GM19043 (cell line): ENCODE results near the gene SLITRK2.

Experiments
- ATAC-seq: cut with Tn5 transposase; IDR thresholded peaks from one replicate; pipeline ENCODE4 v1.9.1; 2021; ENCODE audit warnings: low read depth; ENCODE audit not compliant: unreplicated experiment

SLITRK2 gene, protein sequence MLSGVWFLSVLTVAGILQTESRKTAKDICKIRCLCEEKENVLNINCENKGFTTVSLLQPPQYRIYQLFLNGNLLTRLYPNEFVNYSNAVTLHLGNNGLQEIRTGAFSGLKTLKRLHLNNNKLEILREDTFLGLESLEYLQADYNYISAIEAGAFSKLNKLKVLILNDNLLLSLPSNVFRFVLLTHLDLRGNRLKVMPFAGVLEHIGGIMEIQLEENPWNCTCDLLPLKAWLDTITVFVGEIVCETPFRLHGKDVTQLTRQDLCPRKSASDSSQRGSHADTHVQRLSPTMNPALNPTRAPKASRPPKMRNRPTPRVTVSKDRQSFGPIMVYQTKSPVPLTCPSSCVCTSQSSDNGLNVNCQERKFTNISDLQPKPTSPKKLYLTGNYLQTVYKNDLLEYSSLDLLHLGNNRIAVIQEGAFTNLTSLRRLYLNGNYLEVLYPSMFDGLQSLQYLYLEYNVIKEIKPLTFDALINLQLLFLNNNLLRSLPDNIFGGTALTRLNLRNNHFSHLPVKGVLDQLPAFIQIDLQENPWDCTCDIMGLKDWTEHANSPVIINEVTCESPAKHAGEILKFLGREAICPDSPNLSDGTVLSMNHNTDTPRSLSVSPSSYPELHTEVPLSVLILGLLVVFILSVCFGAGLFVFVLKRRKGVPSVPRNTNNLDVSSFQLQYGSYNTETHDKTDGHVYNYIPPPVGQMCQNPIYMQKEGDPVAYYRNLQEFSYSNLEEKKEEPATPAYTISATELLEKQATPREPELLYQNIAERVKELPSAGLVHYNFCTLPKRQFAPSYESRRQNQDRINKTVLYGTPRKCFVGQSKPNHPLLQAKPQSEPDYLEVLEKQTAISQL

DNA sequence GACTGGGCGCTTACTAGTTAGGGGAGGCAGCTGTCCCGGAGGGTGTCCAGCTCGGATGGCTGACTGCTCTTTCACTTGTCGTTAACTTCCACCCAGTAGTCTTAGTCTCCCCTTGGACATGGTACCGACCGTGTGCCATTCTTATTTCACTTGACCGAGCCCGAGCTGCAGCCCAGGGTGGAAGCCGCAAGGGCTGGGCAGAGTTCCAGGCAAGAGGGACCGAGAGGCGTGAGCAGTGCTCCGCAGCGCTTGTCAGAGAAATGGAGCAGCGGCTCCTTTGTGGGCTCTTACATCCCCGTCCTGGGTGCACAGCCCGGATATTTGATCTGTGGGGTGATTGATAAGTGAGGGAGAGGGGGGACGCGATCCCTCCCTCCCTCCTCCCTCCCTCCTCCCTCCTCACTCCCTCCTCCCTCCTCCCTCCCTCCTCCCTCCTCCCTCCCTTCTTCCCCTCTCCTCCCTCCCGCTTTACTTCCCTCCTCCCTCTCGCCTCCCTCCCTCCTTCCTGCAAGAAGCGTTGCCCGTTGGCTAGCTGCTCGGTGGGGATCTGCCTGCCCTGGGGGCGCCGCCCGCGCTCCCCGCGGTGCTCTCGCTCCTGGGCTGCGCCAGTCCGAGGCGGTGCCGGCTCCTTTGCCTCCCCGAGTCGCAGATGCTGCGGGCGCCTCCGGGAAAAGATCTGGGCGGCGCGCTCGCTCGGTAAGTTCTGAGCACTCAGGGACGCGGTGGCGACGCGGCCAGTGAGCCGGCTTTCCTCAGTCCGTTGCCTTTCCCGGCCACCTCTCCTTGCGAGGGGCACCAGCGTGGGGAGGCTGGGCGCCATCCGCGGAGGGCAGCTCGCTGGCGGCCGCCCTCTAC, at the start of gene SLITRK2:
Gene SLITRK2, plus strand, starts transcription at position 499 of the 855 bp plus-strand sequence. CDS start 4,597 bp downstream, outside the sequence.
- no peak for ATAC-seq

DNA sequence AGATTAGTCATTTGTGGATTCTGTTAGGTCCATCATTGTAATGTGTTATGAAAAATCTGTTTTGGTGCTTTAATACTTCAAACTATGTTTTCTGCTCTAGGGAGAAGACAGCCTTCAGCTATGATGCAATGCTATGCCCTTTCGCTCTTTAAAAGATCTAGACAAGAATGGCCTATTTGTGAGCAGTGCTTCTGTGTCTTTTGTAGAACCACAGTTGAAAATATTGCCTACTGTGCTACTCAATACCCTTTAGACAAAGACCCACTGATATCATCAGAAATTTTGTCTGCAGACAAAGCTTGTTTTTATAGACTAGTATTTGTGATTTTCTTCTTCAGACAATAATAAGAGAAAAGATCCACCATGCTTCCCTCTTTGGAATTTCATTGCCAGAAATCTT, 44.6 kb upstream of the SLITRK2 start:
- no peak for ATAC-seq

DNA sequence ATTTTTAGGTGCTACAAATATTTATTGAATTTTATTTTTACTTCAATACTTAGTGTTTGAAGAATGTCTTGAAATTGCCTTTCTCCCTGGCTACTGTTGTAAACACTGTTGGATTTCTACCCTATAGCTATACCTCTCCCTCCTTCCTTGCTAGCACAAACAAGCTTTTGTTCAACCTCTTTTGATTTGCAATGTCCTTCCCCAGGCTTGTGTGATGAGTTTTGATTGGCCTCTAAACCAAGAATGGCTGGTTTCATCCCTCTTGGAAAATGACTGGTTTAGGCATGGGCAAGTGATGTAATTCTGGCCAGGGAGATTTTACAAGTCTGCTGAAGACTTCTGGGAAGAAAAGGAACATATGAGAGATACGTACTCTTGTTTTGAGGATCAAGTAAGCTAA, 25.3 kb upstream of the SLITRK2 start:
- ATAC-seq = no peak

DNA sequence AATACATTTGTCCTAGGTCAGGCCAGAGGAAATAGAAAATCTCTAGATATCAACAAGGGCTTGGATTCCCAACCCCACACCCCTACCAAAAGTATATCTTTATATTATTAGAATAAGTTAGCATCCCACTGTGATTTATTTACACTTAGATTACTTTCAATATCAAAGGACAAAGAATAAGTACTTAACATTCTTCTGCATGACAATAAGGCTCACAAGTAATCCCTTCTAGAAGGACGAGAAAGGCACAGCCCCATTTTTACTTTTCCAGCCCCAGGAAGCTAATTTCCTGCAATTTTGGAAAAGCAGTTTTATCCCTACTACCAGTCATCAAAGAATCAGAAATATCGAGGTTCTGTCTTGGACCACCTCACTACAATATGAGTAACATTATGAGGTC, 14.1 kb upstream of the SLITRK2 start:
- ATAC-seq = no peak

DNA sequence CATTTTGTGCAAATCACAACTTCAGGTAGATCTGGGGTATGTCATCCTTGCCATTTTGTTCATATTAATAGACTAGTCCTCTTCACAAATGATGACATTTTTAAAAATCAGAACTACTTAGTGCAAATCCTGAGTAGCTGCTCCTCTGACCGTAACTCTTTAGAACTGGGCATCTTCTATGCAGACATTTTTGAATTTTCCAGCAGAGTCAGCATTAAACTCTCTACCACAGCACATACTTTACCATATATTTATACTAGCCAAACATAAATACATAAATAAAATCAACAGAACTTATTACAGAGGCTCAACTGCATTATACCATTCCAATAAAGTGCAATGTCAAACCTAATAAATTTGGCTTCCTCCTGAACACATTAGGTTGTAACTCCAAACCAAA, 4.5 kb upstream of the SLITRK2 start:
- no peak for ATAC-seq

DNA sequence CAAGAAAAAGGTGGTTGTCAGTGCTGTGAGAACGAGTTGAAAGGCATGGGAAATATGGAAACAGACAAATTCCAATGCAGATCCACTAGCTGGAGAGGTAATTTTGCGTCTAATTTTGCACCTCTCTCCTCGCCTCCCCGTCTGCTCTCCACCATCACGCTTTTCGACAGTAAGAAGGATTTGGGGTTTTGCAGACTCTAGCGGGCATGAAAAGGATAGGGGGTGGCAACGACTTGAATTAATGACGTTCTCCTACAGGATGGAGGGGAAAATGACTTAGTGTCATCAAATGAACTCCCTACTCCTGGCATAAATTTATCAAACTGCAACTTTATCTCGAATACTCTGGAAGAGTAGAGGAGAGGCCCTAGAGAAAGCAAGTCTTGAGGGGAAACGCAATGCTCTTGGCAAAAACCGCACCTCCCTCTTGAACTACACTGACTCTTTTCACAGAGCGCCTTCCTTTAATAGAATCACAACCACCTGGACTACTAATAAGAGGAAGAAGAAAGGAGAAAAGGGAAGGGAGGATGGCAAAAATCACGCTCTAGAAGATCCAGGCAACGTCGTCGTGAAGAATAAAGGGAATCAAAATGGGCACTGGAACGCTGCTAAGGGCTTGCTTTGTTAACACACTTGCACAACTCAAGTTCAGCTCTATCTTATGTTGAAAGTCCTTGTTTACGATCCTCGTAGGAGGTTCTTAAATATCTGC, 871 bp upstream of the SLITRK2 start:
- no peak for ATAC-seq

DNA sequence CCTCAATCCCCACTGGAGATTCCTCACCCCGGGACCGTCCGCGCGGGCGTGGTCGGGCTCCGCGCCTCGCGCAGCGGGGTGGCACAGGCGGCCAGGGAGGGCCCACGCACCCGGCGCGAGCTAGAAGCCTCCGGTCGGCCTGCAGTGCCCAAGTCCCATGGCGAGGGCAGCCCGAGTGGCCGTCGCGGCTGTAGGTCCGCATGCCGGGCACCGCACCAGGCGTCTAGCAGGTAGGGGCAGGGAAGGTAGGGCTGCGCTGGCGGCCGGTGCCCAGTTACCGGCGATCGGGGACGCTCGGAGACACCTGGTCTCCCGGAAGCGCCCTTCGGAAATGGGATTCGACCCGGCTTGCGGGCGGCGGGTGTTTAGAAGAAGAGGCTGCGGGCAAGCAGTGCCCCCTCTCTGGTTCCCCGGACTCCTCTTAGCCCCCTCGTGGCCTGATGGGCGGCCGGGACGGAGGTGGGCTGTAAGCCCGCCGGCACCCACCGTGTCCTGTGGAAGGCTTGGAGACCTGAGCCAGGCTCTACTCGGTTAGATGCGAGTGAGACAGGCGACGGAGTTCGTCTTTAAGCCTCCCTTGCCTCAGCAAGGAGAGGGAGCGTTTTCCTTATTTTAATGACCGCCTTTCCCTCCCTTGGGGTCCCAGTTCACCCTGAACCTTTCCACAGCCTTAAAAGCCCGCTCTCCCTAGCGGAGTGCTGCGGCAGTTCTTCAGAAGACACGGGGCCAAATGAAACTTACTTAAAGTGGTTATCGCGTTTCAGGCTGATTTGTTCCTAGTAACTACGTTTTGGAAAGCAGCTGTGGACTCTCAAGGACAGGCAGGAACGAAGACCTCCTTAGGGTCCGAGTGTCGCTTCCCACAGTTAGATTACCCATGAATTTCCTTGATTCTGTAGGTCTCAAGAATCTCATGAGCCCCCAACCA, 821 bp downstream of the SLITRK2 start:
- ATAC-seq = no peak

DNA sequence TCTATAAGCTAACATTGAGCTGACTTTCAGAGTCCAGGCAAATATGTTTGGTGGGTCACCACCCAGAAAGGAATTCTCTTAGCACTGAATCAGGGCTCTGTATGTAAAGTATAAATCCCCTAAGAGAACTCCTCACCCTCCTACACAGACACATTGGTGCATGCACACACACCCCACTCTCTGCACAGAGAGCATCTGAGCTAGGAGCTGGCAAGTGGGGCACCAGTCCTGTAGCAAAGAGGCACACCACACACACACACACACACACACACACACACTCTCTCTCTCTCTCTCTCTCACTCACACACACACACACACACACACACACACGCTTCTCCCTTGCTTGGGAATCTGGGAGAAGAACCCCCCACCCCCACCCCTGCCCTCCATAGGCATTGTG, 3.2 kb downstream of the SLITRK2 start:
- ATAC-seq = no peak

DNA sequence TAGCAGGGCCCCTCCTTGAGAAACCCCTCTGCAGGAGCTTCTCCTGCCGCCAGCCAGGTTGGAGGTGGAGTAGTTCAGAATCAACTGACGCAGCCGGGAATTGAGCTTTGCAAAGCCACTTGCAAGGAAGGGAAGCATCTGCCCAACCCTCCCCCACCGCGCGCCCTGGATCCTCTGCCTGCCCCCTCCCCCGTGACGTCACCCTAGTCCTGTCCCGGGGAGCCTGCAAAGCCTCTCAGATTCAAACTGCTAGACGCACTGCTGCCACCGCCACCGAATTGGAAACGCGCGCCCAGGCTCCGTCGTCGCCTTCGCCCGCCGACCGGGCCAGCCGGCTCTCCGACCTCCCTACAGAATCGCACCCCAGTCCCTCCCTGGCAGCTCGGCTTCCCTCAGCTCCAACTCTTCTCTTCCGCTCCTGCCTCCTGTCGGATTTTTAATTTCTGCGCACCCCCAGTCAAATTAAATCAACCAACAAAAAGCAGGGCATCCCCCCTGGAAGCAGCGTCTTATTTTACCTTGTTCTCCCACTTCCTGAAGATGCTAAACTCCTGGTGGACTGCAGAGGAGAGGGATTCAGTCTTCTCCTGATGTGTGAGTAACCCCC, 3.8 kb downstream of the SLITRK2 start:
- no peak for ATAC-seq

DNA sequence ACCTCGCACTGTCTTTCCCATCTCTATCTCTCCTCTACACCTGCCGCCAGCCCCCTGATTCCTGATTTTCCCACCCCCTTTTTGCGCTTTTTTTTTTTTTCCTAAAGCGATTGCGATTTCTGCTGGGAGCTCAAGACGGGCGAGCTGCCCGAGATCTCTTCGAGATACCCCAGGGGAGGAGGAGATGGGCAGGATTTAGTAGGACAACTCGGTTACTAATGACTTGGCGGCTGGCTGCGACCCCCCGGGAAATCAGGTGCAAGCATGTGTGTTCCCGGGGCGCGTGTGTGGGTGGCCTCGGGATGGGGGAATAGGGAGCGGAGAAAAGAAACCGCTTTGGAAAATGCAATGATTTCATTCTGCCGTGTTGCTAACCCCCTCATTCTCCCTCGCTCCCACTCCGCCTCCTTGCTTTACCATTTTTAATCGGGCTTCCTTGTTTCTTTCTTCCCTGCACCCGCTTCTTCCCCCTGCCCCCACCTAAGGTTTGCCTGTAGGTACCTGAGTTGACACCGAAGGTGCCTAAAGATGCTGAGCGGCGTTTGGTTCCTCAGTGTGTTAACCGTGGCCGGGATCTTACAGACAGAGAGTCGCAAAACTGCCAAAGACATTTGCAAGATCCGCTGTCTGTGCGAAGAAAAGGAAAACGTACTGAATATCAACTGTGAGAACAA, 4.4 kb downstream of the SLITRK2 start:
- ATAC-seq = no peak

DNA sequence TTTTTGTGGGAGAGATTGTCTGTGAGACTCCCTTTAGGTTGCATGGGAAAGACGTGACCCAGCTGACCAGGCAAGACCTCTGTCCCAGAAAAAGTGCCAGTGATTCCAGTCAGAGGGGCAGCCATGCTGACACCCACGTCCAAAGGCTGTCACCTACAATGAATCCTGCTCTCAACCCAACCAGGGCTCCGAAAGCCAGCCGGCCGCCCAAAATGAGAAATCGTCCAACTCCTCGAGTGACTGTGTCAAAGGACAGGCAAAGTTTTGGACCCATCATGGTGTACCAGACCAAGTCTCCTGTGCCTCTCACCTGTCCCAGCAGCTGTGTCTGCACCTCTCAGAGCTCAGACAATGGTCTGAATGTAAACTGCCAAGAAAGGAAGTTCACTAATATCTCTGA, 5.5 kb downstream of the SLITRK2 start:
- ATAC-seq = no peak

DNA sequence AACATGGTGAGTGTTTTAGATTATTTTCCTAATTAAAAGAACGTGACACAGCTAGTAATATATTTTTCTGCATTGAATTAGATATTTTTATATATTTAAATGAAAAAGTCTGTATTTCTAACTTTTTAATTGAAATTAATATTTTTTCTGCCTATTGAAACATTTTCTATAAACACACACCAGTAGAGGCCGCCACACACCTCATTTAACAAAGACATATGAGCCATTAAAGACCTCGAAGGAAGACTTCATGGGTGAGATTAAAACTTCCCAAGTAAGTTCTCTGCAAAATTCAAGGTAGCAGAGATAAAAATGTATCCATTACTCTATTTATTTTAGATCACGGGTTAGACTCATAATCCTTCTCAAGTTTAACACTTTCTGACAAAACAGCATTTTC, 8.3 kb downstream of the SLITRK2 start:
- no peak for ATAC-seq

DNA sequence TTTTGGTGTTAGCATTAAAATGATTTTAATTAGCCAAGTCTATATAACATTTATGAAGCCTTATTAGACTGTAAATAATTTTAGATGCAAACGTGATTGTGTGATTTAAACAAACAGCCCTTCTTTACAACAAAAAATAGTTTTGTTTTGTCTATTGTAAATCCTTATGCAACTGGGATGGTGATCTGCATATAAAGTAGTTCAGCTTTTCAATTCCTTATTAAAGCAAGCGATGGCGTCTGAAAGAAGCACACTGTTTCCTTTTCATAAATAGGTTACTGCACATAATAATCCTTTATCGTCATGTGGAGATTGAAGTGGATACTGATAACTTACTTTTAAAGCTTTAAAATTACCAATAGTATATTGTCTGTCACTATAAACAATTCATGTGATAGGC, 8.8 kb downstream of the SLITRK2 start:
- no peak for ATAC-seq

DNA sequence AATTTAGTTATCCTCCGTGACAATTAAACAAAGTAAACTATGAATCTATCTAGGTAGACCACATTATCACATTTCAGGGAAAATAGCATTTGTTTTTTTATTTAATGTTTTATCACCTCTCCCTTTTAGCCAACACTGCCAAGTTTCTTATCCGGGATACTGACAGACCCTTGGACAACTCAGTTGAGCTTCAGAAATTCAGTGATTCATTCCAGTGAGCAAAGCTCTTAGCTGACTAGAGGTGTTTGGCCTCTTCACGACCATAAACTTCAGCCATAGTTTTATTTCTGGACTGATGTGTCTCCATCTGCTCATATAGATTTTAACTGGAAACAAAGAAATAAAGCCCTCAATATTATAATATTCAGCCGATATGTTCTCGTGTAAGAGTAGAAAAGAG, 15.2 kb downstream of the SLITRK2 start:
- no peak for ATAC-seq

DNA sequence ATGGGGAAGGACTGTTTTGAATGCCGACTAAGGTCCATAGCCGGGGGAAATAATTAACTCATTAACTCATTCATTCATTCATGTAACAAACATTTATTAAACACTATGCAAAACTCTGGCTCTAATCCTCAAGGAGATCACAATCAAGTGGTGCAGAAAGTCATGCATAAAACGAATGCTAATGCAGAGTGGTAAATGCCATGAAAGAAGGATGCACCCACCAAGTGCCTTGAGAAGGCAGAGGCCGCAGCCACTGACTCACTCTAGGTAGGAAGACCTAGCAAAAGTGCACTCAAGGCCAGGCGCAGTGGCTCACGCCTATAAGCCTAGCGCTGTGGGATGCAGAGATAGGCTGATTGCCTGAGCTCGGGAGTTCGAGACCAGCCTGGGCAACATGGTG, 22.9 kb downstream of the SLITRK2 start:
- no peak for ATAC-seq

DNA sequence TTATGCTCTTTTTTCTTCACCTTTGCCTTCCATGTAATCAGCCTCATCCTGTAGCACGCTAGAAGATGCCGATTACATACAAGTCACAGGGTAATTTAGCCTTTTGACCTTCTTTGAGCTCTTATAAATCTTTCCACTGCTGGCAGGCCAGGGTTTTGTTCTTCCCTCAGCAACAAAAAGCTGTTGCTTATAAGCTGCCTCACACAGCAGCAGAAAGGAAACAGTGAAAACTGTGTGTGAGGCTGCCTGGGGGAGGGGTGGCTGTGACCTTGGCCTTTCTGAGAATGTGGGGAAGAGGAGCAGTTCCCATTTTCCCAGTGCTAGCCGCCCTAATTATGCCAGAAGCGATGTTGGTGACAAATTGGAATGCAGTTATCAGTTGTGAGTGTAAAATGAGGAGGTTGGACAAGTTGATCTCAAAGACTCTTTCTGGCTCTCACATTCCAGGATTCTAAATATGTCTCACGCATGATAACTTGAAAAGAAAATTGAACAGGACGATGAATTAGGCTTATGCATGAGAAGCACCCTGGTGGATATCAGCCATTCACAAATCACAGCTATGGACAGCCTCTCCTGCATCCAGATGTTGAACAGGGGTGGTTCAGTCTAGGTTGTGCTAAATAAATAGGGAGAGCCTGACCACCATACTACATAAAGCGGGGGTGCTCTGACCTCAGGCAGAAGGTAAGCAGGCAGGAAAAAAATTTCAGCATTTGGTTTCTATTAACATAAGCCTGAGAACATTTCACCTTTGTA, 25.7 kb downstream of the SLITRK2 start:
- ATAC-seq = no peak

DNA sequence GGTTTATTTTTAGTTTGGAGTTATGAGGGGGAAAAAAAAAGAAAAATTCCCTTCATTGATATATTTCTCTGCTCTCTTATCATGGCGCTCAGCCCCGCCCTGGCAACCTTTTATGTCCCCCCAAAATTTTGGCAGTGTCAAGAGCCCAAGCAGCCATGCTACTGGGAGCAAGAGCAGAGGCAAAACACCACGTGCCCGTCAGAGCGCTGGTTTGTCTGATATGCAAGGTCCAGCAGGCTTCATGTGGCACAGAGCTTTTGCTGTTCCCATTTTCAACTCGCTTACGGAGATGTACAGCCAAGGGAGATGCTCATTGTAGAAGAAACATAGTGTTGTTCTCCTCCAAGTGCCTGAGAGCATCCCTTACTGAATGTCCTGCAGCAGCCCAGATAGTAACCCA, 27.3 kb downstream of the SLITRK2 start:
- ATAC-seq = no peak

DNA sequence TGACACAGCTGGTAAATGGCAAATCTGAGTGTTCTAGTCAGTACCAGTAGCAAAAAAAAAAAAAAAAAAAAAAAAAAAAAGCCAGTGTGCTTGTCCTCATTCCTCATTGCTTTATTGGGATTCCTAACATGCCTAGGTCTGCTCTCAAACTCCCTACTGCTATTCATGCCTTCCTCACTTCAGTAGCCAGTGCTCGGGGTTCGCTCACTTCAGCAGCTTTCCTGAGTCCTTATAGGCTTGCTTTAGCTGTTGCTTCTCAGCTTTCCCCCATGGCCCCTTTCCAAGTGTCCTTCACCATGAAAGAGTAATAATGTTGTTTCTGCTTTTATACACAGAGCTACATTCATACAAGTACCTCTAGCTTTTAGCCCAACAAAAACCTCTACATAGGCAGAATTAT, 30.8 kb downstream of the SLITRK2 start:
- no peak for ATAC-seq
